Spleen (tissue), 11 donors: ENCODE measurements around the gene TLE5. TPM values are rescaled to one million over a fixed set of nuclear protein-coding genes. Genes with fewer than 3 reads are reported as not detected.

ENCODE experiments used
- DNase-seq: peaks from one replicate; pipeline ENCODE4 v3.0.0-alpha.2; 2020
- H3K27ac ChIP-seq, 8 donors: fragments of 200-600 bp; sonication (generic) in 7 of 8; 1 replicate in 4 of 8; 2 replicates in 4 of 8; pipeline versions ENCODE4 v1.5.0 to v1.8.0; 2016 to 2021; ENCODE audit warnings: inconsistent platforms in 4 of 8, mild to moderate bottlenecking in 4 of 8, moderate library complexity in 1 of 8
- H3K27me3 ChIP-seq, 7 donors: fragments of 200-600 bp; sonication (generic) in 6 of 7; replicated peaks in 1 of 7; 1 replicate in 4 of 7; 2 replicates in 3 of 7; pipeline versions ENCODE4 v1.5.0 to v1.8.0; 2016 to 2021; ENCODE audit warnings: inconsistent platforms in 3 of 7, mild to moderate bottlenecking in 1 of 7
- H3K36me3 ChIP-seq, 6 donors: fragments of 200-600 bp; sonication (generic) in 5 of 6; 1 replicate in 4 of 6; 2 replicates in 2 of 6; pipeline versions ENCODE4 v1.5.0 to v1.8.0; 2016 to 2021; ENCODE audit warnings: inconsistent platforms in 2 of 6
- H3K4me1 ChIP-seq, 6 donors: fragments of 200-600 bp; sonication (generic) in 5 of 6; 1 replicate in 3 of 6; 2 replicates in 3 of 6; pipeline versions ENCODE4 v1.5.0 to v1.8.0; 2016 to 2021; ENCODE audit warnings: inconsistent platforms in 3 of 6
- H3K4me3 ChIP-seq, 8 donors: fragments of 200-600 bp; sonication (generic) in 7 of 8; 1 replicate in 4 of 8; 2 replicates in 4 of 8; pipeline versions ENCODE4 v1.5.0 to v1.8.0; 2016 to 2021; ENCODE audit warnings: inconsistent platforms in 4 of 8, mild to moderate bottlenecking in 4 of 8, moderate library complexity in 2 of 8
- H3K9me3 ChIP-seq, 8 donors: fragments of 200-600 bp; sonication (generic) in 7 of 8; 1 replicate in 4 of 8; 2 replicates in 4 of 8; pipeline versions ENCODE4 v1.5.0 to v1.8.0; 2016 to 2021; ENCODE audit warnings: inconsistent platforms in 4 of 8
- POLR2A ChIP-seq, 3 donors: fragments of 450-650 bp; IDR thresholded peaks; one replicate each; pipeline ENCODE4 v1.5.1; 2017; ENCODE audit warnings: antibody characterized with exemption in 3 of 3, mild to moderate bottlenecking in 1 of 3
- POLR2AphosphoS5 ChIP-seq, 3 donors: sonication (generic); formaldehyde crosslinking; IDR thresholded peaks; one replicate each; pipeline ENCODE4 v1.5.1; 2017; ENCODE audit warnings: antibody characterized with exemption in 3 of 3
- WGBS, 5 donors: extraction: QIAGEN DNeasy Blood & Tissue Kit in 3 of 5; methylation state at CpG; one replicate each; pipeline versions ENCODE4 v1.1.5 to v1.1.7; 2013 to 2018; 5-methylcytosine and 5-hydroxymethylcytosine counted together
- intact Hi-C: fragments of 100-400 bp; cut with DNase I; formaldehyde crosslinking; loops from one replicate; pipeline ENCODE4 v1.15.0; 2023; ENCODE audit warnings: low total_unique reads
- polyA plus RNA-seq, 3 donors: library from polyadenylated mRNA; stranded (reverse); fragments of 200-250 nt; gene quantifications; one replicate each; pipeline ENCODE4 v1.2.1, GENCODE V29; 2013
- total RNA-seq, 7 donors: library from RNA; depleted of rRNA in 3 of 7; stranded (reverse); fragments of >200 nt in 3 of 7; fragmentation: NEBNext Ultra II Directional in 4 of 7; extraction: Animal tissue kit (Norgen Biotek cat#: 25700) in 4 of 7; gene quantifications; one replicate each; pipeline versions ENCODE4 v1.1.0 to v1.2.1, GENCODE V29; 2016 to 2021
- TF ChIP-seq, protein P1 (sequence below), 11 experiments: fragments of 200-600 bp in 7 of 11; fragments of 450-650 bp in 4 of 11; sonication (generic) in 4 of 11; IDR thresholded peaks in 8 of 11; conservative IDR thresholded peaks in 3 of 11; 1 replicate in 7 of 11; 2 replicates in 4 of 11; pipeline versions ENCODE4 v1.4.0 to v1.8.0; 2016 to 2021; ENCODE audit warnings: antibody characterized with exemption in 11 of 11, inconsistent platforms in 4 of 11, mild to moderate bottlenecking in 1 of 11
- donor health status: healthy with polysubstance abuse.
- donor health status: DM: no; HTN: no; CAD: no; lungs with moderate emphysema.
- donor health status: DM: no; HTN: no; CAD: no.
- donor health status: Bipolar disorder and iron deficiency.
- donor health status: healthy.
- donor health status: DM: no; HTN: no; CAD: no.
- donor health status: DM: yes; HTN: yes; CAD: no.

TLE5 gene
- total and polyA plus RNA-seq, 10 donors, result 325 to 618 (median 435) TPM

DNA sequence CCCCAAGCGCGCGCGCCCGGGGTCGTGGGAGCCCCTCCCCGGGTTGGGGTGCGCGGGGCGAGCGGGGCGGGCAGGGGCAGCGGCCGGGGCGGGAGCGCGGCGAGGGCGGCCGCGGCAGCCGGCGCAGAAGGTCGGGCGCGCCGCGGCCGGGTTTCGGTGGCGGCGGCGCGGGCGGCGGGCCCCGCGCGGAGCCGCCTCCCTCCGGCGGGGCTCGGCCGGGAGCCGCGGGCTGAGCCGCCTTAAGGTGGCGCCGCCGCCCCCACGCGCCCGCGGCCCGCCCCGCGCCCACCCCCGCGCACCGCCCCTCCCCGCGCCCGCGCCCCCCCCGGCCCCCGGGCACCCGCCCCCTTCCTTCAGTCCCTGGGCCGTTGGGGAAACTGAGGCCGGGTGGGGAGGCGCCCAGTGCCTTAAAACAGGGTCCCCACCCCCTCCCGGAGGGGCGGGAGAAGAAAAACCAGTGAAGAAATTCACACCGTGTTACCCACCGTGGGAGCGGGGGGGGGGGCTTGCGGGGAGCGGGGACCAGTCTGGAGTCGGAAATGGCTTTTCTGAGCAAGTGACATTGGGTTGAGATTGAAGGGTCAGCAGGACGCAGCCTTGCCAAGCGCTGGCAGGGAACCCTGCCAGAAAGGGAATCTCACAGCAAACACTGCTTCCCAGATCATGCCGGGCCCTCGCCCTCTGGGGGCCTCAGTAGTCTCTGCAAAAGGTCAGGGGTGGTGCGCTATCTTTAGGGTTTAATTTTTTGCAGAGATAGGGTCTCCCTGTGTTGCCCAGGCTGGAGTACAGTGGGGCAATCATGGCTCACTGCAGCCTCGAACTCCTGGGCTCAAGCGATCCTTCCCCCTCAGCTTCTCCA, 33.0 kb downstream of the TLE5 start, which contains the start of gene TLE2:
TLE2 (minus strand) TSS at position 216 of the 859 bp plus-strand sequence. CDS start 376 bp downstream, outside the sequence.
- Histone ChIP-seq H3K27me3 (peaks cover 0 to 62% (median 15%) of the 10 kb centered on the region in 7 donors), H3K36me3 (no peaks in the 10 kb centered on the region), H3K4me1 (peaks cover 0 to 48% (median 33%) of the 10 kb centered on the region in 6 donors), H3K4me3 (peak within 1 kb of the TSS; percentile 32 to 73 (median 44)), H3K27ac (peak within 1 kb of the TSS in 6 of 8 donors; percentile 55 to 82 (median 70)), H3K9me3 (no peaks in the 10 kb centered on the region)
- 3 to 18% (median 10%) methylated on average over 13 to 85 of the region's 85 CpGs for WGBS, 5 donors
- no peak for TF ChIP-seq POLR2AphosphoS5 (IDR thresholded peaks at IDR 0.05)
- TF ChIP-seq POLR2A (IDR thresholded peaks at IDR 0.05), result no peak
- TF ChIP-seq, protein P1, sequence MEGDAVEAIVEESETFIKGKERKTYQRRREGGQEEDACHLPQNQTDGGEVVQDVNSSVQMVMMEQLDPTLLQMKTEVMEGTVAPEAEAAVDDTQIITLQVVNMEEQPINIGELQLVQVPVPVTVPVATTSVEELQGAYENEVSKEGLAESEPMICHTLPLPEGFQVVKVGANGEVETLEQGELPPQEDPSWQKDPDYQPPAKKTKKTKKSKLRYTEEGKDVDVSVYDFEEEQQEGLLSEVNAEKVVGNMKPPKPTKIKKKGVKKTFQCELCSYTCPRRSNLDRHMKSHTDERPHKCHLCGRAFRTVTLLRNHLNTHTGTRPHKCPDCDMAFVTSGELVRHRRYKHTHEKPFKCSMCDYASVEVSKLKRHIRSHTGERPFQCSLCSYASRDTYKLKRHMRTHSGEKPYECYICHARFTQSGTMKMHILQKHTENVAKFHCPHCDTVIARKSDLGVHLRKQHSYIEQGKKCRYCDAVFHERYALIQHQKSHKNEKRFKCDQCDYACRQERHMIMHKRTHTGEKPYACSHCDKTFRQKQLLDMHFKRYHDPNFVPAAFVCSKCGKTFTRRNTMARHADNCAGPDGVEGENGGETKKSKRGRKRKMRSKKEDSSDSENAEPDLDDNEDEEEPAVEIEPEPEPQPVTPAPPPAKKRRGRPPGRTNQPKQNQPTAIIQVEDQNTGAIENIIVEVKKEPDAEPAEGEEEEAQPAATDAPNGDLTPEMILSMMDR (IDR thresholded peaks at IDR 0.05 in 8 of 11, conservative IDR thresholded peaks at IDR 0.05 in 3 of 11), result no peak
- intact Hi-C loops, result no loop called here
- no peak for DNase-seq

DNA sequence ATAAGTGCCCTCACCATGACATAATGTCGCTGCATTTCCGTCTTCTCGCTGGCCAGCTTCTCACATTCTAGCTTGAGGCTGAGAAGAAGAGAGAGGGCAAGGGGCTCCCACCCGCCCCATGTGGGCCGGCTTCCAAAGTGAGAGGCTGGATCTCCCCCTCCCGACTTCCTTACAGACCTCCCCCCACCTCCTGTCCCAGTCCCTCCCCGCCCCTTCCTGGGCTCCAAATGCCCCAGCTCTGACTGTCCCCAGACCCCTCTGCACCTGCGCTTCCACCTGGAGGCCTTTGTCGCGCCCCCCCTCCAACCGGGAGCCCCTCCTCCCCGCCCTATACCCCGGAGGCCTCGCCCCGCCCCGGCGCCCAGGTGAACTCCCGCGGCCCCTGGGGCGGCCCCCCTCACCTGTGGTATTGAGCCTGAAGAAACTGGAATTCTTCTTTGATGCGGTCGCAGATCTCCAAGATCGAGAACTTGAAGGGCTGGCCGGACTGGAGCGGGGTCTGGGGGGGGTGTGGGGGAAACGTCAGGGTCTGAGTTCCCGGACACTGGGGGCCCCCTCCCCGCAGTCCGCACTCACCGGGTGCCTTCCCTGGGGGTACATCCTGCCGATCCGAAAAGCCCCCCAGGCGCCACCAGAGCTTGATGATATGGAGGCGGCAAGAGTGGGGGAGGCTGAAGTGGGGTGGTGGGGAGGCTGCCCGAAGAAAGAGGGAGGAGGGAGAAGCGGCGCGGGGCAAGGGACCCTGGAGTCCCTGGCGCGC, 33.8 kb downstream of the TLE5 start:
- no peak for DNase-seq
- Histone ChIP-seq H3K4me3 (peak overlapping the region; percentile 32 to 73 (median 44)), H3K4me1 (peaks cover 0 to 45% (median 32%) of the 10 kb centered on the region in 6 donors), H3K27ac (peak overlapping the region in 6 of 8 donors; percentile 55 to 82 (median 70)), H3K36me3 (no peaks in the 10 kb centered on the region), H3K27me3 (peaks cover 0 to 70% (median 15%) of the 10 kb centered on the region in 7 donors), H3K9me3 (no peaks in the 10 kb centered on the region)
- intact Hi-C loops, result no loop called here
- peak in 1 of 3 donors; percentile 31 for TF ChIP-seq POLR2AphosphoS5 (IDR thresholded peaks at IDR 0.05)
- TF ChIP-seq, protein P1 (IDR thresholded peaks at IDR 0.05 in 8 of 11, conservative IDR thresholded peaks at IDR 0.05 in 3 of 11), result no peak
- TF ChIP-seq POLR2A (IDR thresholded peaks at IDR 0.05), result no peak
- 1 to 3% (median 2%) methylated on average over 23 to 40 of the region's 40 CpGs for WGBS, 5 donors

DNA sequence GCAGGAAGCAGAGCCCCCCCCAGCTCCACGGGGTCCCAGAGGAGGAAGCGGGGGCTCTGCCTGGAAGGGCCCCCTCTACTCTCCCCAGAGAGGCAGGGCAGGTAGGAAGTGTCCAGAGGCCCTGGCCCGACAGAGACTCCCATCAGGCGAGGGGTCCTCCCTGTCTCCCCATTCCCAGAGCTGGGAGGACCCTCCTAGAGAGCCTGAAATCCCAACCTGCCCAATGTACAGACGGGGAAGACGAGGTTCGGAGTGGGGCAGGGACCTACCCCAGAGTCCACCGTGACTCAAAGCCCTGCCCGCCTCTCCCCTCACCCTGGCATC, 34.4 kb downstream of the TLE5 start:
- Histone ChIP-seq H3K9me3 (no peaks in the 10 kb centered on the region), H3K27ac (peak overlapping the region in 5 of 8 donors; percentile 55 to 82 (median 73)), H3K4me3 (peak overlapping the region in 6 of 8 donors; percentile 38 to 73 (median 48)), H3K36me3 (no peaks in the 10 kb centered on the region), H3K4me1 (peaks cover 0 to 45% (median 32%) of the 10 kb centered on the region in 6 donors), H3K27me3 (peaks cover 0 to 74% (median 15%) of the 10 kb centered on the region in 7 donors)
- no peak for DNase-seq
- no peak for TF ChIP-seq POLR2A (IDR thresholded peaks at IDR 0.05)
- TF ChIP-seq, protein P1 (IDR thresholded peaks at IDR 0.05 in 8 of 11, conservative IDR thresholded peaks at IDR 0.05 in 3 of 11), result no peak
- TF ChIP-seq POLR2AphosphoS5 (IDR thresholded peaks at IDR 0.05), result no peak
- intact Hi-C loops, result no loop called here
- WGBS, 5 donors, result 34 to 44% (median 39%) methylated on average over 4 to 9 of the region's 9 CpGs
